WTC11 (cell line): ENCODE data around the gene PLD3. TPM values are rescaled to one million over a fixed set of nuclear protein-coding genes. Genes with fewer than 3 reads are reported as not detected.
A peak's percentile ranks its signal among the peaks of the same experiment; 100 is the strongest.

Experiments
- ATAC-seq: fragments of 200-7000 bp; cut with Tn5 transposase; 2 replicates; pipeline ENCODE4 v1.10.0; 2021; ENCODE audit warnings: mild to moderate bottlenecking, moderate library complexity
- CTCF ChIA-PET: fragments of 300-600 bp; sonication (Branson Sonifier 250); formaldehyde crosslinking; loops from one replicate; lab custom pipeline; 2021; ENCODE audit warnings: antibody characterized with exemption; lab: Charles Lee
- POLR2A ChIA-PET: fragments of 350-600 bp; sonication (Branson Sonifier 250); formaldehyde crosslinking; loops from one replicate; lab custom pipeline; 2021; ENCODE audit warnings: antibody characterized with exemption; lab: Charles Lee
- DNase-seq: peaks from one replicate; pipeline ENCODE4 v3.0.0; 2021; ENCODE audit warnings: low spot score
- H3K27ac Mint-ChIP-seq: 2 replicates; pipeline ENCODE4 v1.8.0; 2021; ENCODE audit warnings: mixed read lengths
- H3K27me3 Mint-ChIP-seq: 2 replicates; pipeline ENCODE4 v1.8.0; 2021; ENCODE audit warnings: low read depth, mild to moderate bottlenecking, moderate library complexity, mixed read lengths
- H3K36me3 Mint-ChIP-seq: 2 replicates; pipeline ENCODE4 v1.8.0; 2021; ENCODE audit warnings: mixed read lengths
- H3K4me1 Mint-ChIP-seq: 2 replicates; pipeline ENCODE4 v1.8.0; 2022; ENCODE audit warnings: mixed read lengths
- H3K4me3 Mint-ChIP-seq: 2 replicates; pipeline ENCODE4 v1.8.0; 2021; ENCODE audit warnings: mild to moderate bottlenecking, moderate library complexity, mixed read lengths
- H3K9me3 Mint-ChIP-seq: 2 replicates; pipeline ENCODE4 v1.8.0; 2021; ENCODE audit warnings: mixed read lengths
- ATF1 ChIP-seq: sonication (generic); formaldehyde crosslinking; IDR thresholded peaks from 2 replicates; pipeline ENCODE4 v1.8.1; 2023; ENCODE audit warnings: mild to moderate bottlenecking, moderate library complexity, missing genetic modification reagents
- E2F5 ChIP-seq: sonication (generic); formaldehyde crosslinking; IDR thresholded peaks from 2 replicates; pipeline ENCODE4 v1.8.1; 2022; ENCODE audit warnings: mild to moderate bottlenecking, moderate library complexity, missing genetic modification reagents
- ELF4 ChIP-seq: sonication (generic); formaldehyde crosslinking; IDR thresholded peaks from 2 replicates; pipeline ENCODE4 v1.8.1; 2022; ENCODE audit warnings: low read depth, mild to moderate bottlenecking, moderate library complexity, missing genetic modification reagents
- GABPB1 ChIP-seq: sonication (generic); formaldehyde crosslinking; IDR thresholded peaks from 2 replicates; pipeline ENCODE4 v1.8.1; 2023; ENCODE audit warnings: mild to moderate bottlenecking, missing genetic modification reagents
- KAT7 ChIP-seq: sonication (generic); formaldehyde crosslinking; IDR thresholded peaks from 2 replicates; pipeline ENCODE4 v1.8.1; 2023; ENCODE audit warnings: missing genetic modification reagents, mild to moderate bottlenecking, borderline replicate concordance
- MAX ChIP-seq: sonication (generic); formaldehyde crosslinking; IDR thresholded peaks from 2 replicates; pipeline ENCODE4 v1.8.0; 2022; ENCODE audit warnings: mild to moderate bottlenecking, missing genetic modification reagents
- MXD4 ChIP-seq: fragments of 250-450 bp; sonication (Bioruptor Pico); IDR thresholded peaks from 2 replicates; pipeline ENCODE4 v1.8.0; 2021; ENCODE audit warnings: mild to moderate bottlenecking, moderate library complexity, borderline replicate concordance
- MYBL2 ChIP-seq: sonication (generic); formaldehyde crosslinking; IDR thresholded peaks from 2 replicates; pipeline ENCODE4 v1.8.1; 2023; ENCODE audit warnings: mild to moderate bottlenecking, moderate library complexity, missing genetic modification reagents
- NR1H2 ChIP-seq: sonication (generic); formaldehyde crosslinking; IDR thresholded peaks from 2 replicates; pipeline ENCODE4 v1.9.0; 2021; ENCODE audit warnings: mild to moderate bottlenecking, moderate library complexity, missing genetic modification reagents
- SP1 ChIP-seq: sonication (generic); formaldehyde crosslinking; conservative IDR thresholded peaks from 2 replicates; pipeline ENCODE4 v1.8.1; 2022; ENCODE audit warnings: missing genetic modification reagents
- USF1 ChIP-seq: sonication (generic); formaldehyde crosslinking; IDR thresholded peaks from 2 replicates; pipeline ENCODE4 v1.8.0; 2022; ENCODE audit warnings: mild to moderate bottlenecking, missing genetic modification reagents
- ZNF219 ChIP-seq: sonication (generic); formaldehyde crosslinking; IDR thresholded peaks from 2 replicates; pipeline ENCODE4 v1.8.0; 2023; ENCODE audit warnings: missing genetic modification reagents, mild to moderate bottlenecking, borderline replicate concordance
- ZNF317 ChIP-seq: sonication (generic); formaldehyde crosslinking; IDR thresholded peaks from 2 replicates; pipeline ENCODE4 v1.8.1; 2023; ENCODE audit warnings: low read depth, mild to moderate bottlenecking, moderate library complexity, missing genetic modification reagents, borderline replicate concordance
- ZNF416 ChIP-seq: fragments of 250-450 bp; sonication (Bioruptor Pico); IDR thresholded peaks from 2 replicates; pipeline ENCODE4 v1.9.0; 2021; ENCODE audit warnings: mild to moderate bottlenecking, inconsistent platforms
- ZNF425 ChIP-seq: fragments of 250-450 bp; sonication (Bioruptor Pico); conservative IDR thresholded peaks from 2 replicates; pipeline ENCODE4 v1.9.0; 2021; ENCODE audit warnings: mild to moderate bottlenecking
- ZNF532 ChIP-seq: fragments of 250-450 bp; sonication (Bioruptor Pico); IDR thresholded peaks from 2 replicates; pipeline ENCODE4 v1.9.0; 2021; ENCODE audit warnings: mild to moderate bottlenecking, borderline replicate concordance
- total RNA-seq: library from RNA; stranded (reverse); gene quantifications from 3 replicates; pipeline ENCODE4 v1.2.3, GENCODE V29; 2021
- TF ChIP-seq, protein P1 (sequence below): sonication (generic); formaldehyde crosslinking; IDR thresholded peaks from 2 replicates; pipeline ENCODE4 v1.8.0; 2022; ENCODE audit warnings: mild to moderate bottlenecking, missing genetic modification reagents
- TF ChIP-seq, protein P2 (sequence below): sonication (generic); formaldehyde crosslinking; IDR thresholded peaks from 2 replicates; pipeline ENCODE4 v1.8.1; 2022; ENCODE audit warnings: missing genetic modification reagents, borderline replicate concordance
- TF ChIP-seq, protein P3 (sequence below): fragments of 250-450 bp; sonication (Bioruptor Pico); IDR thresholded peaks from 2 replicates; pipeline ENCODE4 v1.9.0; 2021; ENCODE audit warnings: moderate library complexity, mild to moderate bottlenecking, inconsistent platforms, borderline replicate concordance

PLD3 gene
- total RNA-seq, 1 experiment from 2014 or later: 190 TPM

DNA sequence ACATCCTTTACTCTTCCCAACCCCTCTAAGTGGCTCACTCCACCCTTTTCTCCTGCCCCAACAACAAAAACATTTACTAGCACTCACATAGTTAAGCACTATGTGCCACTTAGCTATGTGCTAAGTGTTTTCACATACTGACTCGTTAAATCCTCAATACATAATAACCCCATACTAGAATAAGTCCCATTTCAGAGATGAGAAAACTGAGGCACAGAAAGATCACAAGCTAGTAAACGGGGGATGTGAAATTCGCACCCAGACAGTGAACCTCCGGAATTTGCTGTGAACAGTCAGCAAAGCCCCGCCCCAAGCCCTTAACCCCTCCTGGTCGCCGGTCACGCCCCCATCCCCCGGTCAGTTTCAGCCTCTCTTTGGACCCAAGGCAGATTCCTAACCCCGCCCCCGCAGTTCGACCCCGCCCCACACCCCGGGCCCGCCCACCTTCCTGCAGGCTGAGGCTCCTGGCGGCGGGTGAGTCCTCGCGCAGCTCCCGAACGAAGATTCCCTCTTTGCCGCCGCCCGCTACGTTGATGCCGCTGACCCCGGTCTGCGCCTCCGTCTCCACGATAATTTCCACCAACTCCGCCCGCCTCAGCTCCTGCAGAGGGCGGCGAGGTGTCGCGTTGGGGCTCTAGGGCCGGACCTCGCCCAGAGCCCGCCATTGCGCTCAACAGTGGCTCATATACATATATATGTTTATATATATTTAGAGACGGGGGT, 54.9 kb downstream of the PLD3 start (continued):
- TF ChIP-seq ZNF425 (no peak), SP1 (peak; percentile 18; the same call in 1 of the 2 replicates), ATF1 (CRISPR knock-in tag) (no peak), MAX (CRISPR knock-in tag) (0 out of 2 replicates have a peak, but pooled peaks have one; percentile 24), E2F5 (CRISPR knock-in tag) (no peak)
- TF ChIP-seq, protein P1, sequence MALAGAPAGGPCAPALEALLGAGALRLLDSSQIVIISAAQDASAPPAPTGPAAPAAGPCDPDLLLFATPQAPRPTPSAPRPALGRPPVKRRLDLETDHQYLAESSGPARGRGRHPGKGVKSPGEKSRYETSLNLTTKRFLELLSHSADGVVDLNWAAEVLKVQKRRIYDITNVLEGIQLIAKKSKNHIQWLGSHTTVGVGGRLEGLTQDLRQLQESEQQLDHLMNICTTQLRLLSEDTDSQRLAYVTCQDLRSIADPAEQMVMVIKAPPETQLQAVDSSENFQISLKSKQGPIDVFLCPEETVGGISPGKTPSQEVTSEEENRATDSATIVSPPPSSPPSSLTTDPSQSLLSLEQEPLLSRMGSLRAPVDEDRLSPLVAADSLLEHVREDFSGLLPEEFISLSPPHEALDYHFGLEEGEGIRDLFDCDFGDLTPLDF (CRISPR knock-in tag): no peak

DNA sequence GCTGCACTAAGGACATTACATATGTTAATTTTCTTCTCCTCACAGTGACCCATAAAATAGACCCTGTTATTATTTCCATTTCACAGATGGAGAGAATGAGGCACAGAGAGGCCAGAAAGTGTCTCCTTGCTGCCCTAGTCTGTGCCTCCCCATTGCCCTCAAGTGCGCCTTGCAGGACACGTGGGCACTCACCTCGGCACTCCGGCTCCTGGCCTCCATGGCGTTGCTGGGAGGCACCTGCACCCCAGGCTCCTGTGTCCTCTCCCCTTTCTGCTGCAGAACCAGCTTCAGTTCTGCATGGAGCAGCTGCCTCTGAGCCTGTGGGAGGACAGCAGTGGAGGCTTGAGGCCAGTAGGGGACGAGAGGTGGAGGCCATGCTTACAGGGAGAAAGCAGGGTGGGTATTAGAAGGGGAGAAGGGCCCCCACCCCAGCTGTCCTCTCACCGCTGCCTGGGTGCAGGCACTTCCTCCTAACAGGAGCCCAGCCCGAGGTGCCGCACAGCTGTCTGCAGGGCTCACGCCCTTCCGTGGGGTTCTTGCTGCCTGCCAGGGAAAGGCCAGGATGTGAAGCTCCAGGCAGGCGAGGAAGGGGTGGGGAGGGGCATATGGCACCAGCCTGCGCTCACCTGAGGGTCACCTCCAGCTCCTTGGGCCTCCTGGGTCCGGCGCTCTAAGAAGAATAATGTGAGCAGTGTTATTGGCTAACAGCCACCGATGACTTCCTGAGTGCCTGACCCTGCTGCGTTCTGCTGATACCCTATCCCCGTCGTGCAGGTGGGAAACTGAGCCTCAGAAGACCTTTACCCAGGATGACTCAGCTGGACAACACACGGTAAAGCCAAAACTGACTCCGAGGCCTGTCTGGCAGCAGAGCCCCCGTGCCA, 59.5 kb downstream of the PLD3 start:
- no peaks in the 10 kb centered on the region for H3K36me3 Mint-ChIP-seq
- H3K4me1 Mint-ChIP-seq: peaks cover 36% of the 10 kb centered on the region
- ChIA-PET POLR2A (no interaction called here), CTCF (interaction anchor here (0.5 to 4.0 kb wide), 7 partner anchors 11 to 641 kb away, joined by 3 to 33 read pairs (median 4); partner anchors contain the start of gene SERTAD1)
- H3K27me3 Mint-ChIP-seq: no peaks in the 10 kb centered on the region; the same call in 1 of the 2 replicates
- no peaks in the 10 kb centered on the region for H3K9me3 Mint-ChIP-seq
- DNase-seq: no peak
- no peak for ATAC-seq
- H3K4me3 Mint-ChIP-seq: no peak overlapping the region
- no peak overlapping the region for H3K27ac Mint-ChIP-seq
- no peak for TF ChIP-seq MYBL2
- TF ChIP-seq KAT7 (CRISPR knock-in tag): no peak
- TF ChIP-seq NR1H2 (CRISPR knock-in tag): no peak
- no peak for TF ChIP-seq GABPB1 (CRISPR knock-in tag)
- TF ChIP-seq, protein P1 (CRISPR knock-in tag): no peak
- no peak for TF ChIP-seq ZNF317 (CRISPR knock-in tag)
- TF ChIP-seq, protein P2, sequence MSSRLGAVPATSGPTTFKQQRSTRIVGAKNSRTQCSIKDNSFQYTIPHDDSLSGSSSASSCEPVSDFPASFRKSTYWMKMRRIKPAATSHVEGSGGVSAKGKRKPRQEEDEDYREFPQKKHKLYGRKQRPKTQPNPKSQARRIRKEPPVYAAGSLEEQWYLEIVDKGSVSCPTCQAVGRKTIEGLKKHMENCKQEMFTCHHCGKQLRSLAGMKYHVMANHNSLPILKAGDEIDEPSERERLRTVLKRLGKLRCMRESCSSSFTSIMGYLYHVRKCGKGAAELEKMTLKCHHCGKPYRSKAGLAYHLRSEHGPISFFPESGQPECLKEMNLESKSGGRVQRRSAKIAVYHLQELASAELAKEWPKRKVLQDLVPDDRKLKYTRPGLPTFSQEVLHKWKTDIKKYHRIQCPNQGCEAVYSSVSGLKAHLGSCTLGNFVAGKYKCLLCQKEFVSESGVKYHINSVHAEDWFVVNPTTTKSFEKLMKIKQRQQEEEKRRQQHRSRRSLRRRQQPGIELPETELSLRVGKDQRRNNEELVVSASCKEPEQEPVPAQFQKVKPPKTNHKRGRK (CRISPR knock-in tag): no peak
- no peak for TF ChIP-seq ZNF219 (CRISPR knock-in tag)
- TF ChIP-seq ZNF416 (CRISPR knock-in tag): no peak
- TF ChIP-seq ZNF532: no peak
- TF ChIP-seq, protein P3, sequence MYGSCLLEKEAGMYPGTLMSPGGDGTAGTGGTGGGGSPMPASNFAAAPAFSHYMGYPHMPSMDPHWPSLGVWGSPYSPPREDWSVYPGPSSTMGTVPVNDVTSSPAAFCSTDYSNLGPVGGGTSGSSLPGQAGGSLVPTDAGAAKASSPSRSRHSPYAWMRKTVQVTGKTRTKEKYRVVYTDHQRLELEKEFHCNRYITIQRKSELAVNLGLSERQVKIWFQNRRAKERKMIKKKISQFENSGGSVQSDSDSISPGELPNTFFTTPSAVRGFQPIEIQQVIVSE: no peak
- no peak for TF ChIP-seq MXD4 (CRISPR knock-in tag)
- no peak for TF ChIP-seq ELF4
- TF ChIP-seq USF1 (CRISPR knock-in tag): no peak
